Chondrocyte (in vitro differentiated cells): Measurements from ENCODE around the gene SLC16A8. TPM values are rescaled to one million over a fixed set of nuclear protein-coding genes. Genes with fewer than 3 reads are reported as not detected.

Experiments
- DNase-seq: peaks from one replicate; pipeline ENCODE4 v3.0.0; 2021; ENCODE audit warnings: mixed read lengths, low spot score
- H3K27ac Mint-ChIP-seq: one replicate; pipeline ENCODE4 v1.8.0; 2021; ENCODE audit warnings: mild to moderate bottlenecking, moderate library complexity, mixed read lengths; ENCODE audit not compliant: unreplicated experiment
- H3K27me3 Mint-ChIP-seq: 2 replicates; pipeline ENCODE4 v1.8.0; 2021; ENCODE audit warnings: low read depth, mixed read lengths
- H3K36me3 Mint-ChIP-seq: 2 replicates; pipeline ENCODE4 v1.8.0; 2021; ENCODE audit warnings: low read depth, mixed read lengths
- H3K4me1 Mint-ChIP-seq: 2 replicates; pipeline ENCODE4 v1.8.0; 2021; ENCODE audit warnings: low read depth, mild to moderate bottlenecking, mixed read lengths
- H3K4me3 Mint-ChIP-seq: one replicate; pipeline ENCODE4 v1.8.0; 2021; ENCODE audit warnings: mild to moderate bottlenecking, moderate library complexity, mixed read lengths; ENCODE audit not compliant: unreplicated experiment
- H3K9me3 Mint-ChIP-seq: 2 replicates; pipeline ENCODE4 v1.8.0; 2021; ENCODE audit warnings: low read depth, mixed read lengths
- CTCF ChIP-seq: fragments of 200-600 bp; sonication (generic); IDR thresholded peaks from 2 replicates; pipeline ENCODE4 v1.5.0; 2021; ENCODE audit warnings: antibody characterized with exemption, mild to moderate bottlenecking, moderate library complexity
- total RNA-seq: library from RNA; stranded (reverse); gene quantifications from 3 replicates; pipeline ENCODE4 v1.2.1, GENCODE V29; 2021

Gene SLC16A8
- total RNA-seq, 1 donor from 2014 or later: 0.50 TPM

GRCh38 chr22:38108561-38109319 lies 24.8 kb upstream of the SLC16A8 start:
- H3K36me3 Mint-ChIP-seq: peaks cover 2% of the 10 kb centered on the region
- no peaks in the 10 kb centered on the region for H3K27me3 Mint-ChIP-seq
- H3K4me3 Mint-ChIP-seq: no peak overlapping the region
- no peak for DNase-seq
- no peaks in the 10 kb centered on the region for H3K9me3 Mint-ChIP-seq
- H3K4me1 Mint-ChIP-seq: no peaks in the 10 kb centered on the region
- no peak overlapping the region for H3K27ac Mint-ChIP-seq
- no peak for TF ChIP-seq CTCF

GRCh38 chr22:38107692-38108515 lies 23.9 kb upstream of the SLC16A8 start:
- TF ChIP-seq CTCF: no peak
- Mint-ChIP-seq H3K27ac (no peak overlapping the region), H3K9me3 (no peaks in the 10 kb centered on the region), H3K4me3 (no peak overlapping the region), H3K36me3 (peaks cover 2% of the 10 kb centered on the region), H3K27me3 (no peaks in the 10 kb centered on the region), H3K4me1 (no peaks in the 10 kb centered on the region)
- no peak for DNase-seq

- Mint-ChIP-seq H3K27me3 (no peaks in the 10 kb centered on the region), H3K4me1 (no peaks in the 10 kb centered on the region), H3K4me3 (no peak overlapping the region), H3K36me3 (no peaks in the 10 kb centered on the region), H3K9me3 (no peaks in the 10 kb centered on the region), H3K27ac (no peak overlapping the region)
- no peak for TF ChIP-seq CTCF
- DNase-seq: no peak
Observed at GRCh38 chr22:38106814-38107578, 23.0 kb upstream of the SLC16A8 start.

- Mint-ChIP-seq H3K27me3 (no peaks in the 10 kb centered on the region), H3K4me1 (no peaks in the 10 kb centered on the region), H3K9me3 (no peaks in the 10 kb centered on the region), H3K27ac (no peak overlapping the region), H3K36me3 (no peaks in the 10 kb centered on the region), H3K4me3 (no peak overlapping the region)
- no peak for DNase-seq
- peak; percentile 59 for TF ChIP-seq CTCF
Observed at GRCh38 chr22:38104084-38104483, 20.1 kb upstream of the SLC16A8 start.

- Mint-ChIP-seq H3K27me3 (no peaks in the 10 kb centered on the region), H3K36me3 (no peaks in the 10 kb centered on the region), H3K4me1 (peaks cover 4% of the 10 kb centered on the region), H3K4me3 (no peak overlapping the region), H3K9me3 (no peaks in the 10 kb centered on the region), H3K27ac (no peak overlapping the region)
- no peak for DNase-seq
- TF ChIP-seq CTCF: no peak
Observed at GRCh38 chr22:38103641-38104040, 19.7 kb upstream of the SLC16A8 start.
